ENCODE measurements around the gene NLRP7.
"Not testable (repeated sequence)": the region's sequence is repeated elsewhere in the genome, so short reads cannot be mapped to it uniquely, and the experiment has no call there.

NLRP7 gene

DNA sequence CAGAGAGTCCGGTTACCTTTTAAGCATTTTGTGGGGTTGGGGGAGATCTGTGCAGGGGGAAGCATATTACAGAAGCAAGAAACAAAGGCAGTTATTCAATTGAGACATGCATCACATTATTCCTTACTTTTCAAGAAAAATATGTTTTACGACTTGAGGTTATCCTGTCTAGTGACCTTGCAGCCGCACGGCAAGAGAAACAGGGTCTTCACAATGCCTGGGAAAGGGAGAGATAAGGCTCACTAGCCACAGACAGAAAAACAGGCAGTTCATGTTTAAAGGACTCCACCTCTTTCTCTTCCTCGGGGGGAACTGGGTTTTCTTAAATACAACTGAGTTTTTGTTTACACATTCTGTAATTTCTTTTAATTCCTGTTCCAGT lies 41.9 kb downstream of the NLRP7 start:
- TF ChIP-seq CTCF (IDR thresholded peaks at IDR 0.05; ENCODE audit: insufficient read depth, low read length, poor library complexity, severe bottlenecking) (no peak), EZH2phosphoT487 (conservative IDR thresholded peaks at IDR 0.05; ENCODE audit: low read length) (no peak)
- no peaks in the 10 kb centered on the region for H3K27me3 ChIP-seq (ENCODE audit: low read length)
- no peak overlapping the region for H3K4me3 ChIP-seq (ENCODE audit: insufficient read depth, low read length, poor library complexity, severe bottlenecking)
- H3K27ac ChIP-seq (ENCODE audit: low read depth, low read length), result no peak overlapping the region
- no peaks in the 10 kb centered on the region for H4K20me1 ChIP-seq (ENCODE audit: low read depth, low read length)
- H3K9ac ChIP-seq (ENCODE audit: low read length), result no peak overlapping the region
- no peaks in the 10 kb centered on the region for H3K9me2 ChIP-seq (replicated peaks; ENCODE audit: insufficient read depth, low read length)
- H3K4me2 ChIP-seq (ENCODE audit: low read depth, low read length, poor library complexity, severe bottlenecking), result no peak overlapping the region
- no peaks in the 10 kb centered on the region for H3F3A ChIP-seq (ENCODE audit: insufficient read depth)
- H3K36me3 ChIP-seq (ENCODE audit: low read length), result no peaks in the 10 kb centered on the region
- no peak overlapping the region for H2AFZ ChIP-seq (ENCODE audit: low read depth, low read length, severe bottlenecking)
- no peaks in the 10 kb centered on the region for H3K79me2 ChIP-seq (ENCODE audit: insufficient read depth, low read length)
- no peaks in the 10 kb centered on the region for H3K9me3 ChIP-seq (ENCODE audit: insufficient read depth, low read length)

GRCh38 chr19:54904261-54904660 lies 43.1 kb downstream of the NLRP7 start:
- H4K20me1 ChIP-seq (ENCODE audit: low read depth, low read length); H3K4me3 ChIP-seq (ENCODE audit: insufficient read depth, low read length, poor library complexity, severe bottlenecking); H3K9me2 ChIP-seq (replicated peaks; ENCODE audit: insufficient read depth, low read length); H2AFZ ChIP-seq (ENCODE audit: low read depth, low read length, severe bottlenecking); H3K79me2 ChIP-seq (ENCODE audit: insufficient read depth, low read length); H3K27ac ChIP-seq (ENCODE audit: low read depth, low read length); H3K27me3 ChIP-seq (ENCODE audit: low read length); H3K4me2 ChIP-seq (ENCODE audit: low read depth, low read length, poor library complexity, severe bottlenecking); H3K9ac ChIP-seq (ENCODE audit: low read length); H3K9me3 ChIP-seq (ENCODE audit: insufficient read depth, low read length); H3K36me3 ChIP-seq (ENCODE audit: low read length); H3F3A ChIP-seq (ENCODE audit: insufficient read depth): not testable (repeated sequence)

DNA sequence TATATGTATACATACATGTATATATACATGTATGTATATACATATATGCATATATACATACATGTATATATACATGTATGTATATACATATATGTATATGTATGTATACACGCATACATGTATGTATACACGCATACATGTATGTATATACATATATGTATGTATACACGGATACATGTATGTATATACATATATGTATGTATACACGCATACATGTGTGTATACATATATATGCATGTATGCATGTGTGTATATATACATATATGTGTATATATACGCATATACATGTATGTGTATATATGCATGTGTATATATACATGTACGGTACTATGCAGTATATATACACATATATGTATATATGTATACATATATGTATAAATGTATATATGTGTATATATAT lies 44.0 kb downstream of the NLRP7 start:
- H3K4me3 ChIP-seq (ENCODE audit: insufficient read depth, low read length, poor library complexity, severe bottlenecking), result no peak overlapping the region
- H3F3A ChIP-seq (ENCODE audit: insufficient read depth), result no peaks in the 10 kb centered on the region
- H2AFZ ChIP-seq (ENCODE audit: low read depth, low read length, severe bottlenecking), result no peak overlapping the region
- no peaks in the 10 kb centered on the region for H3K27me3 ChIP-seq (ENCODE audit: low read length)
- H3K9me3 ChIP-seq (ENCODE audit: insufficient read depth, low read length), result no peaks in the 10 kb centered on the region
- H3K79me2 ChIP-seq (ENCODE audit: insufficient read depth, low read length), result no peaks in the 10 kb centered on the region
- no peaks in the 10 kb centered on the region for H3K36me3 ChIP-seq (ENCODE audit: low read length)
- H3K9ac ChIP-seq (ENCODE audit: low read length), result no peak overlapping the region
- no peaks in the 10 kb centered on the region for H4K20me1 ChIP-seq (ENCODE audit: low read depth, low read length)
- no peak overlapping the region for H3K4me2 ChIP-seq (ENCODE audit: low read depth, low read length, poor library complexity, severe bottlenecking)
- no peak overlapping the region for H3K27ac ChIP-seq (ENCODE audit: low read depth, low read length)
- no peaks in the 10 kb centered on the region for H3K9me2 ChIP-seq (replicated peaks; ENCODE audit: insufficient read depth, low read length)
- TF ChIP-seq CTCF (IDR thresholded peaks at IDR 0.05; ENCODE audit: insufficient read depth, low read length, poor library complexity, severe bottlenecking) (no peak), EZH2phosphoT487 (conservative IDR thresholded peaks at IDR 0.05; ENCODE audit: low read length) (no peak)

DNA sequence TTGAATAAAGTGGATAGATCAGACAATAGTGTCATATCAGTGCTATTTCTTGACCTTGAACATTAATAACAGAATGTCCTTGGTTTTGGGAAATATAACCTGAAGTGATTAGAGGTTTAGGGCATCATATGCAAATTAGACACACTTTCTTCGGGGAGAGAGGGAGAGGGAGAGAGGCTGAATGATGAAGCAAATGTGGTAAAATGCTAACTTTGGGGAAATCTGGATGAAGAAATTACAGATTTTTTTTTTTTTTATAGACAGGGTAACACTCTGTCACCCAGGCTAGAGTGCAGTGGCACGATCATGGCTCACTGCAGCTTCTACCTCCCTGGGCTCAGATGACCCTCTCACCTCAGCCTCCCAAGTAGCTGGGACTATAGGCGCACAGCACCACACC lies 45.3 kb downstream of the NLRP7 start:
- Histone ChIP-seq H3K36me3 (ENCODE audit: low read length) (no peaks in the 10 kb centered on the region), H3K4me2 (ENCODE audit: low read depth, low read length, poor library complexity, severe bottlenecking) (no peak overlapping the region)

DNA sequence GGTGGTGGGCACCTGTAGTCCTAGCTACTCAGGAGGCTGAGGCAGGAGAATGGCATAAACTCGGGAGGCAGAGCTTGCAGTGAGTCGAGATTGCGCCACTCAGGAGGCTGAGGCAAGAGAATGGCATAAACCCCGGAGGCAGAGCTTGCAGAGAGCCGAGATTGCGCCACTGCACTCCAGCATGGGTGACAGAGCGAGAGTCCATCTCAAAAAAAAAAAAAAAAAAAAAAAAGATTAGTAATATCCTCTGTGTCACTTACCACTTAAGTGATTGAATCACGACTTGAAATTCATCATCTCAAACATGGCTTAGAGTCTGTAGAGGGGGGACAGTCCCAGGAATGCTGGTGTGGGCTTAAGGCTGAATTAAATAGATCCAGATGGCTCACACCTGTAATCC lies 46.2 kb downstream of the NLRP7 start:
- H2AFZ ChIP-seq (ENCODE audit: low read depth, low read length, severe bottlenecking); H3K79me2 ChIP-seq (ENCODE audit: insufficient read depth, low read length); H3K9me3 ChIP-seq (ENCODE audit: insufficient read depth, low read length); H3K4me3 ChIP-seq (ENCODE audit: insufficient read depth, low read length, poor library complexity, severe bottlenecking); H3K9me2 ChIP-seq (replicated peaks; ENCODE audit: insufficient read depth, low read length); H3K27me3 ChIP-seq (ENCODE audit: low read length); H4K20me1 ChIP-seq (ENCODE audit: low read depth, low read length); H3K4me2 ChIP-seq (ENCODE audit: low read depth, low read length, poor library complexity, severe bottlenecking); H3K9ac ChIP-seq (ENCODE audit: low read length); H3F3A ChIP-seq (ENCODE audit: insufficient read depth); H3K27ac ChIP-seq (ENCODE audit: low read depth, low read length); H3K36me3 ChIP-seq (ENCODE audit: low read length): not testable (repeated sequence)

More for the DNA sequence above, 45.3 kb downstream of the NLRP7 start:
- no peaks in the 10 kb centered on the region for H4K20me1 ChIP-seq (ENCODE audit: low read depth, low read length)
- H3K27ac ChIP-seq (ENCODE audit: low read depth, low read length), result no peak overlapping the region
- H3K9me2 ChIP-seq (replicated peaks; ENCODE audit: insufficient read depth, low read length), result no peaks in the 10 kb centered on the region
- H2AFZ ChIP-seq (ENCODE audit: low read depth, low read length, severe bottlenecking), result no peak overlapping the region
- no peak overlapping the region for H3K4me3 ChIP-seq (ENCODE audit: insufficient read depth, low read length, poor library complexity, severe bottlenecking)
- no peaks in the 10 kb centered on the region for H3K27me3 ChIP-seq (ENCODE audit: low read length)
- H3F3A ChIP-seq (ENCODE audit: insufficient read depth), result no peaks in the 10 kb centered on the region
- no peaks in the 10 kb centered on the region for H3K9me3 ChIP-seq (ENCODE audit: insufficient read depth, low read length)
- no peak for TF ChIP-seq EZH2phosphoT487 (conservative IDR thresholded peaks at IDR 0.05; ENCODE audit: low read length)
- TF ChIP-seq CTCF (IDR thresholded peaks at IDR 0.05; ENCODE audit: insufficient read depth, low read length, poor library complexity, severe bottlenecking), result no peak
- H3K9ac ChIP-seq (ENCODE audit: low read length), result no peak overlapping the region
- H3K79me2 ChIP-seq (ENCODE audit: insufficient read depth, low read length), result no peaks in the 10 kb centered on the region

GRCh38 chr19:54899646-54900045 lies 47.7 kb downstream of the NLRP7 start:
- not testable (repeated sequence) for H3K27ac ChIP-seq (ENCODE audit: low read depth, low read length); H3K9me3 ChIP-seq (ENCODE audit: insufficient read depth, low read length); H3F3A ChIP-seq (ENCODE audit: insufficient read depth); H3K27me3 ChIP-seq (ENCODE audit: low read length); H4K20me1 ChIP-seq (ENCODE audit: low read depth, low read length); H3K9me2 ChIP-seq (replicated peaks; ENCODE audit: insufficient read depth, low read length); H3K9ac ChIP-seq (ENCODE audit: low read length); H3K4me3 ChIP-seq (ENCODE audit: insufficient read depth, low read length, poor library complexity, severe bottlenecking); H3K36me3 ChIP-seq (ENCODE audit: low read length); H3K79me2 ChIP-seq (ENCODE audit: insufficient read depth, low read length); H3K4me2 ChIP-seq (ENCODE audit: low read depth, low read length, poor library complexity, severe bottlenecking); H2AFZ ChIP-seq (ENCODE audit: low read depth, low read length, severe bottlenecking)
